ENCODE measurements around the gene INTS14. TPM values are rescaled to one million over a fixed set of nuclear protein-coding genes. Genes with fewer than 3 reads are reported as not detected.
A peak's percentile ranks its signal among the peaks of the same experiment; 100 is the strongest.
"Not testable (repeated sequence)": the region's sequence is repeated elsewhere in the genome, so short reads cannot be mapped to it uniquely, and the experiment has no call there.

Gene INTS14
- total RNA-seq, 2 donors from 2014 or later = 51.1 to 51.3 TPM

GRCh38 chr15:65552851-65553250 lies 58.1 kb downstream of the INTS14 start:
- H3K27ac Mint-ChIP-seq; DNase-seq (ENCODE audit: low spot score); H3K36me3 Mint-ChIP-seq; H3K4me3 Mint-ChIP-seq; ATAC-seq; H3K9me3 Mint-ChIP-seq; H3K27me3 Mint-ChIP-seq: not testable (repeated sequence)
- H3K4me1 Mint-ChIP-seq (ENCODE audit: low read depth in 2 of 2) = peaks cover 10 to 12% of the 10 kb centered on the region in 2 donors

GRCh38 chr15:65551183-65551582 lies 59.7 kb downstream of the INTS14 start:
- Mint-ChIP-seq H3K27ac (peak overlapping the region in 1 of 2 donors; percentile 7), H3K27me3 (no peaks in the 10 kb centered on the region), H3K4me1 (ENCODE audit: low read depth in 2 of 2) (peaks cover 14% of the 10 kb centered on the region in 2 donors), H3K9me3 (no peaks in the 10 kb centered on the region), H3K4me3 (no peak overlapping the region), H3K36me3 (peaks cover 4% of the 10 kb centered on the region)
- ATAC-seq (no peak), DNase-seq (ENCODE audit: low spot score) (no peak)

- Mint-ChIP-seq H3K36me3 (peaks cover 4% of the 10 kb centered on the region), H3K4me1 (ENCODE audit: low read depth in 2 of 2) (peaks cover 14% of the 10 kb centered on the region in 2 donors), H3K27ac (no peak overlapping the region), H3K4me3 (no peak overlapping the region), H3K9me3 (no peaks in the 10 kb centered on the region), H3K27me3 (no peaks in the 10 kb centered on the region)
- DNase-seq (ENCODE audit: low spot score) = no peak
- ATAC-seq = no peak
Observed at GRCh38 chr15:65550681-65551098, 60.2 kb downstream of the INTS14 start.

DNA sequence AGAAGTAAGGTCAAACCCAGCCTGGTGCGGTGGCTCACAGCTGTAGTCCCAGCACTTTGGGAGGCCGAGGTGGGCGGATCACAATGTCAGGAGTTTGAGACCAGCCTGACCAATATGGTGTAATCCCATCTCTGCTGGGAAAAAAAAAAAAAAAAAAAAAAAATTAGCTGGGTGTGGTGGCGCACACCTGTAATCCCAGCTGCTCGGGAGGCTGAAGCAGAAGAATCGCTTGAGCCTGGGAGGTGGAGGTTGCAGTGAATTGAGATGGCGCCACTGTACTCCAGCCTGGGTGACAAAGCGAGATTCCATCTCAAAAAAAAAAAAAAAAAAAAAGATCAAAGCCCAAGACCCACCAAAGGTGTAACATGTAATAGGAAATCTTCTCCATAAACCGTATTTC lies 61.6 kb downstream of the INTS14 start:
- H3K4me3 Mint-ChIP-seq; H3K9me3 Mint-ChIP-seq; ATAC-seq; H3K27ac Mint-ChIP-seq; H3K36me3 Mint-ChIP-seq; DNase-seq (ENCODE audit: low spot score); H3K27me3 Mint-ChIP-seq: not testable (repeated sequence)
- peaks cover 14% of the 10 kb centered on the region in 2 donors for H3K4me1 Mint-ChIP-seq (ENCODE audit: low read depth in 2 of 2)

- Mint-ChIP-seq H3K9me3 (no peaks in the 10 kb centered on the region), H3K27ac (peak overlapping the region in 1 of 2 donors; percentile 6), H3K36me3 (no peaks in the 10 kb centered on the region), H3K27me3 (no peaks in the 10 kb centered on the region), H3K4me3 (no peak overlapping the region), H3K4me1 (ENCODE audit: low read depth in 2 of 2) (peaks cover 14% of the 10 kb centered on the region in 2 donors)
- DNase-seq (ENCODE audit: low spot score) = no peak
- ATAC-seq = no peak
Observed at GRCh38 chr15:65547841-65548240, 63.1 kb downstream of the INTS14 start.

GRCh38 chr15:65541231-65541820 lies 69.6 kb downstream of the INTS14 start:
- Mint-ChIP-seq H3K4me1 (ENCODE audit: low read depth in 2 of 2) (peaks cover 7 to 10% of the 10 kb centered on the region in 2 donors), H3K9me3 (no peaks in the 10 kb centered on the region), H3K4me3 (no peak overlapping the region), H3K36me3 (no peaks in the 10 kb centered on the region), H3K27ac (no peak overlapping the region), H3K27me3 (no peaks in the 10 kb centered on the region)
- no peak for DNase-seq (ENCODE audit: low spot score)
- no peak for ATAC-seq

DNA sequence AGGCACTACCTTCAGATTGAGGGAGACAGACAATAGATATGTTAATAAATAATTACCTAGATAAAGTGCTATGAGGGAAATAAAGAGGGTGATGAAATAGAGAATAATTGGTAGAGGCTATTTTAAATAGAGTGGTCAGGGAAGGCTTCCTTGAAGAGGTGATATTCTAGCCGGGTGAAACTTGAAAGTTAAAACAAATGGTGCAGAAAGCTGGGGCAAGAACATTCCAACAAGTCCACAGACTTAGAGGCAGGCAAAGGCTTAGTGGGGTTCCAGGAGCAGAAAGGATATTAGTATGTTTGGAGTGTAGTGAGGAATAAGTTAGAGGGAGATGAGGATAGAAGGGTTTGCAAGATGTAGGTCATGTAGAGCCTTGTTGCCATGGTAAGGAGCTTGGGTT lies 70.6 kb downstream of the INTS14 start:
- no peaks in the 10 kb centered on the region for H3K36me3 Mint-ChIP-seq
- ATAC-seq (no peak), DNase-seq (ENCODE audit: low spot score) (no peak)
- no peak overlapping the region for H3K27ac Mint-ChIP-seq
- H3K4me1 Mint-ChIP-seq (ENCODE audit: low read depth in 2 of 2) = peaks cover 7 to 14% of the 10 kb centered on the region in 2 donors
- no peak overlapping the region for H3K4me3 Mint-ChIP-seq
- H3K27me3 Mint-ChIP-seq = no peaks in the 10 kb centered on the region
- H3K9me3 Mint-ChIP-seq = no peaks in the 10 kb centered on the region

DNA sequence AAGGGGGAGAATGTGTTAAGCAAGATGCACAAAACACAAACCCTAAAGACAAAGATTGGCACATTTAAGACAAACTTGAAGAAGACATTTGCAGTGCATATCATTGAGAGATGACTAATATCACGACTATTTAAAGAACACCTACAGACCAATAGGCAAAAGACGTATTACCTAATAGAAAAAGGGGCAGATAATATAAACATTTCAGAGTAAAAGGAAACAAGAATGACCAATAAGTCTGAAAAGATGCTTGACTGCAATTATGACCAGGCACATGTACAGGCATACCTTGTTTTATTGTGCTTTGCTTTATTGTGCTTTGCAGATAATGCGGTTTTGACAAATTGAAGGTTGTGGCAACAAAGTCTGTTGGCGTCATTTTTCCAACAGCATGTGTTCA lies 75.7 kb downstream of the INTS14 start:
- H3K4me3 Mint-ChIP-seq = no peak overlapping the region
- ATAC-seq = no peak
- no peak overlapping the region for H3K27ac Mint-ChIP-seq
- no peaks in the 10 kb centered on the region for H3K27me3 Mint-ChIP-seq
- H3K9me3 Mint-ChIP-seq = no peaks in the 10 kb centered on the region
- H3K4me1 Mint-ChIP-seq (ENCODE audit: low read depth in 2 of 2) = peaks cover 27% of the 10 kb centered on the region in 2 donors
- DNase-seq (ENCODE audit: low spot score) = no peak
- H3K36me3 Mint-ChIP-seq = no peaks in the 10 kb centered on the region

GRCh38 chr15:65533057-65533756 lies 77.7 kb downstream of the INTS14 start:
- no peaks in the 10 kb centered on the region for H3K9me3 Mint-ChIP-seq
- H3K4me1 Mint-ChIP-seq (ENCODE audit: low read depth in 2 of 2) = peaks cover 31 to 33% of the 10 kb centered on the region in 2 donors
- H3K27ac Mint-ChIP-seq = peak overlapping the region in 1 of 2 donors; percentile 16
- DNase-seq (ENCODE audit: low spot score) (no peak), ATAC-seq (no peak)
- H3K4me3 Mint-ChIP-seq = peak overlapping the region; percentile 19
- no peaks in the 10 kb centered on the region for H3K36me3 Mint-ChIP-seq
- H3K27me3 Mint-ChIP-seq = no peaks in the 10 kb centered on the region

DNA sequence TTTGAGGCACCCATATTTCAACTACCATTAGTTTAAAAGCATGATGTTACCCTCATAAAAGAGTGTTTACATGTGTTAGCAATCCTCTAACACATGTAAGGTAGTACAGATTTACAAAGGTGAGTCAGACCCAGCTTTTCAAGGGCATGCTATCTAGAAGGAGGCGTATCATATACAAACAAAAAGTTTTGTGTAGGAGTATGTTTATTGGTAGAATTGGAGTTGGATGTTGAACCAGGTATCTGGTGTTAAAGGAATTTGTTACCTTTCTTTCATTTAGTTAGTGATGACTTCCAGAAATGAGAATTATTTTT lies 78.2 kb downstream of the INTS14 start:
- Mint-ChIP-seq H3K27me3 (no peaks in the 10 kb centered on the region), H3K36me3 (no peaks in the 10 kb centered on the region), H3K27ac (peak overlapping the region in 1 of 2 donors; percentile 16), H3K9me3 (no peaks in the 10 kb centered on the region), H3K4me1 (ENCODE audit: low read depth in 2 of 2) (peaks cover 31 to 33% of the 10 kb centered on the region in 2 donors), H3K4me3 (peak overlapping the region; percentile 19)
- no peak for ATAC-seq
- DNase-seq (ENCODE audit: low spot score) = no peak

DNA sequence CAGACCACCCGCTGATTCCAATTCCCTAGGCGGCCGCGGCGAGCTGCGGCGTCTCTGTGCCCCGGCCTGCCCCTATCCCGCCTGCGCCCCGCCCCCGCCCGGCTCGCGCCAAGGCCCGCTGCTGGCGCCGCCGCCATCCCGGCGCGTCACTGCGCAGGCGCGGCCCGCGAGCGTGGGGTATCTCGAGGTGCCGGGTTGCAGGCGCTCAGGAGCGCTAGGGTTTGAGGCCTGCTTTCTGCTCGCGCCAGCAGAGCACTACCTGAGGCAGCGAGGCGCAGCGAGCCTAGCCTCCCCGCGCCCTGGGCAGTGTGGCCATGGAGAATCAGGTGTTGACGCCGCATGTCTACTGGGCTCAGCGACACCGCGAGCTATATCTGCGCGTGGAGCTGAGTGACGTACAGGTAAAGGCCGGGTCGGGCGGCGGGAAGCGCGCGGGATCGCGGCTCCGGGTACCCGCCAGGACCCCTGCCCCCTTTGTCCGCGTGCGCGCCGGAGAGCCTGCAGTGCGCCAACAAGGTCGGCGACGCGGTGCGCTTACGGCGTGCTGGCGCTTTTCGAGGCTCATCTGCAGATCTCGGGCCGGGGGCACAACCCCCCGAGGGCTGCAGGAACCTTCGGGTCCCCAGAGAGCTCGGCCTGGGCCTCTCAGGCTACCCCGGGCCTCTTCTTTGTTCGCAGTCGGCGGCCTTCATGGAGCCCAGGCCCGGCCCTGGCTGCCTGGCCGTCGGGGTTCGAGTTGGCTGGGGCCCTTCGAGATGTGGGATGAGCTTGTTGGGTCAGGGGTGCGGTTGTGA lies 80.4 kb downstream of the INTS14 start, which contains the start of gene HACD3:
Gene HACD3 (plus strand): TSS at position 146 of the 794 bp plus-strand sequence. CDS start 169 bp downstream, at position 315.
- H3K27ac Mint-ChIP-seq = peak within 1 kb of the TSS; percentile 75 to 91
- peaks cover 26 to 33% of the 10 kb centered on the region in 2 donors for H3K4me1 Mint-ChIP-seq (ENCODE audit: low read depth in 2 of 2)
- no peaks in the 10 kb centered on the region for H3K27me3 Mint-ChIP-seq
- DNase-seq (ENCODE audit: low spot score) = peak; percentile 93
- H3K4me3 Mint-ChIP-seq = peak within 1 kb of the TSS; percentile 96
- no peaks in the 10 kb centered on the region for H3K9me3 Mint-ChIP-seq
- H3K36me3 Mint-ChIP-seq = no peaks in the 10 kb centered on the region
- peak; percentile 98 for ATAC-seq

- peaks cover 26 to 30% of the 10 kb centered on the region in 2 donors for H3K4me1 Mint-ChIP-seq (ENCODE audit: low read depth in 2 of 2)
- H3K4me3 Mint-ChIP-seq = peak overlapping the region; percentile 96
- H3K27ac Mint-ChIP-seq = peak overlapping the region; percentile 75 to 91
Observed at GRCh38 chr15:65529762-65530317, 81.1 kb downstream of the INTS14 start.

More at GRCh38 chr15:65529762-65530317, 81.1 kb downstream of the INTS14 start:
- H3K36me3 Mint-ChIP-seq = no peaks in the 10 kb centered on the region
- H3K27me3 Mint-ChIP-seq = no peaks in the 10 kb centered on the region
- peak in 1 of 2 donors; percentile 34 for ATAC-seq
- H3K9me3 Mint-ChIP-seq = no peaks in the 10 kb centered on the region
- no peak for DNase-seq (ENCODE audit: low spot score)
